Endothelial cell of umbilical vein (primary cell): ENCODE results near the gene CACNB3. TPM values are rescaled to one million over a fixed set of nuclear protein-coding genes. Genes with fewer than 3 reads are reported as not detected.

Experiments used
- Bru-seq: library from RNA; stranded (reverse); fragments of 400-500 nt; gene quantifications from one replicate; lab custom pipeline; 2021; lab: Mats Ljungman, UMichigan
- BruChase-seq, 2 experiments: library from RNA; stranded (reverse); fragments of 400-500 nt; gene quantifications; one replicate each; lab custom pipeline; 2021; lab: Mats Ljungman, UMichigan
- BruUV-seq: library from RNA; stranded (reverse); fragments of 400-500 nt; replicated peaks from 2 replicates; lab custom pipeline; 2021; lab: Mats Ljungman, UMichigan
- CTCF ChIA-PET: fragments of 300-600, 350-600 bp; sonication (Branson Sonifier 250); formaldehyde crosslinking; loops from one replicate; lab custom pipeline; 2021; ENCODE audit warnings: antibody characterized with exemption, inconsistent platforms; lab: Charles Lee
- POLR2A ChIA-PET: fragments of 300-600, 350-600 bp; sonication (Branson Sonifier 250); formaldehyde crosslinking; loops from one replicate; lab custom pipeline; 2021; ENCODE audit warnings: antibody characterized with exemption, inconsistent platforms; lab: Charles Lee
- DNase-seq: peaks from one replicate; pipeline ENCODE4 v3.0.0-alpha.2; 2011; ENCODE audit warnings: low read depth, low spot score
- FAIRE-seq: peaks from 2 replicates; lab custom pipeline; 2011; peaks lifted over from hg19 to GRCh38; lab: Jason Lieb, UNC
- H2AFZ ChIP-seq: 2 replicates; pipeline ENCODE4 v1.6.0; 2012; ENCODE audit warnings: low read depth, low read length, control low read depth, inconsistent platforms
- H3K27ac ChIP-seq: 2 replicates; pipeline ENCODE4 v1.5.1; 2011; ENCODE audit warnings: low read depth, mild to moderate bottlenecking, control low read depth, low read length, moderate library complexity; ENCODE audit not compliant: insufficient read depth
- H3K27me3 ChIP-seq, 2 experiments: 2 replicates each; pipeline versions ENCODE4 v1.6.0 to v1.6.1; 2011; ENCODE audit warnings: low read length in 2 of 2, mixed read lengths in 1 of 2; ENCODE audit not compliant: control insufficient read depth in 2 of 2, insufficient read depth in 2 of 2
- H3K36me3 ChIP-seq, 2 experiments: 2 replicates in 1 of 2; 3 replicates in 1 of 2; pipeline ENCODE4 v1.5.1; 2011; ENCODE audit warnings: low read length in 2 of 2, mild to moderate bottlenecking in 1 of 2, moderate library complexity in 1 of 2; ENCODE audit not compliant: control insufficient read depth in 2 of 2, insufficient read depth in 2 of 2; ENCODE audit errors: extremely low read depth in 1 of 2
- H3K4me1 ChIP-seq: 3 replicates; pipeline ENCODE4 v1.5.1; 2011; ENCODE audit warnings: mild to moderate bottlenecking, low read length; ENCODE audit not compliant: control insufficient read depth, insufficient read depth; ENCODE audit errors: extremely low read depth
- H3K4me2 ChIP-seq: 2 replicates; pipeline ENCODE4 v1.6.1; 2011; ENCODE audit warnings: low read length, control low read depth, mixed read lengths; ENCODE audit not compliant: insufficient read depth
- H3K4me3 ChIP-seq, 3 experiments: fragments of 200-600 bp in 1 of 3; sonication (generic), shearing (Covaris generic) in 1 of 3; replicated peaks in 1 of 3; 2 replicates each; pipeline ENCODE4 v1.5.1; 2011 to 2016; ENCODE audit warnings: control low read depth in 3 of 3, low read length in 3 of 3, mild to moderate bottlenecking in 2 of 3, inconsistent platforms in 1 of 3, low read depth in 1 of 3, moderate library complexity in 1 of 3; ENCODE audit not compliant: insufficient read depth in 1 of 3
- H3K79me2 ChIP-seq: 2 replicates; pipeline ENCODE4 v1.6.0; 2012; ENCODE audit warnings: low read length, inconsistent platforms; ENCODE audit not compliant: control insufficient read depth, insufficient read depth
- H3K9ac ChIP-seq: replicated peaks from 2 replicates; pipeline ENCODE3; 2011; ENCODE audit warnings: low read length, control low read depth; ENCODE audit not compliant: insufficient read depth; ENCODE audit errors: extremely low read depth
- H3K9me1 ChIP-seq: replicated peaks from 3 replicates; pipeline ENCODE4 v1.6.0; 2011; ENCODE audit warnings: mild to moderate bottlenecking, low read length; ENCODE audit not compliant: control insufficient read depth, insufficient read depth; ENCODE audit errors: extremely low read depth
- H3K9me3 ChIP-seq: replicated peaks from 2 replicates; pipeline ENCODE4 v1.5.1; 2012; ENCODE audit warnings: low read length, inconsistent platforms; ENCODE audit not compliant: control insufficient read depth, insufficient read depth
- H4K20me1 ChIP-seq: replicated peaks from 2 replicates; pipeline ENCODE3; 2011; ENCODE audit warnings: mild to moderate bottlenecking, low read length; ENCODE audit not compliant: control insufficient read depth, insufficient read depth; ENCODE audit errors: extremely low read depth
- FOS ChIP-seq: IDR thresholded peaks from 2 replicates; pipeline ENCODE4 v1.6.1; 2011; ENCODE audit warnings: mild to moderate bottlenecking, low read length, moderate library complexity, borderline replicate concordance; ENCODE audit not compliant: insufficient read depth
- GATA2 ChIP-seq: IDR thresholded peaks from 2 replicates; pipeline ENCODE4 v1.7.0; 2011; ENCODE audit warnings: low read depth, mild to moderate bottlenecking, moderate library complexity, mixed read lengths, low read length; ENCODE audit not compliant: insufficient read length, insufficient read depth
- POLR2A ChIP-seq: IDR thresholded peaks from 2 replicates; pipeline ENCODE4 v1.6.1; 2012; ENCODE audit warnings: low read depth, mild to moderate bottlenecking, control low read depth, low read length
- POLR2AphosphoS5 ChIP-seq: IDR thresholded peaks from 2 replicates; pipeline ENCODE4 v1.6.1; 2012; ENCODE audit warnings: low read depth, mild to moderate bottlenecking, control low read depth, low read length, moderate library complexity; ENCODE audit not compliant: insufficient read depth
- dilution Hi-C: fragments of 300-500 bp; cut with MboI; formaldehyde crosslinking; loops from one replicate; pipeline ENCODE4 v1.15.0; 2019; ENCODE audit warnings: low sequenced_read_pairs; ENCODE audit not compliant: extremely low pct_ligation_motif_present
- intact Hi-C: fragments of 100-400 bp; cut with micrococcal nuclease; formaldehyde crosslinking; loops from one replicate; pipeline ENCODE4 v1.10.0; 2022
- long read RNA-seq: library from polyadenylated mRNA; stranded (forward); transcript quantifications from one replicate; pipeline ENCODE4 v2.0.0, GENCODE V29; 2021
- polyA minus RNA-seq, 3 experiments: library from RNA; depleted of rRNA, polyadenylated mRNA; stranded (reverse); fragments of >200 nt; gene quantifications; 1 replicate in 1 of 3; 2 replicates in 2 of 3; pipeline ENCODE4 v1.2.3, GENCODE V29; 2011
- polyA plus RNA-seq, 4 experiments: library from polyadenylated mRNA; depleted of rRNA in 3 of 4; stranded (reverse) in 3 of 4; unstranded in 1 of 4; fragments of >200 nt; gene quantifications; 2 replicates each; pipeline versions ENCODE4 v1.2.1 to v1.2.3, GENCODE V29; 2011 to 2012; ENCODE audit warnings: missing spikeins in 1 of 4
- total RNA-seq: library from RNA; stranded (reverse); gene quantifications from 2 replicates; pipeline ENCODE4 v1.2.3, GENCODE V29; 2021

The CACNB3 gene
- total RNA-seq (61.8 and 64.2 TPM in 2 replicates), polyA plus RNA-seq (37.4 and 46.1 TPM in 2 replicates), polyA minus RNA-seq (37.7 and 48.5 TPM in 2 replicates), Bru-seq, nascent RNA (percentile 49 among the genes with signal in this experiment), BruChase-seq, experiment 1, labeled RNA remaining after a 6-hour chase (percentile 73 among the genes with signal in this experiment), BruChase-seq, experiment 2, labeled RNA remaining after a 2-hour chase (percentile 62 among the genes with signal in this experiment)
- polyA plus RNA-seq (2011; cell fraction: cytosol; rRNA removed) = 30.0 and 36.5 TPM in 2 replicates
- polyA plus RNA-seq (2011; cell fraction: nucleus; rRNA removed) = 156 and 189 TPM in 2 replicates
- 66.0 and 66.8 TPM in 2 replicates for polyA plus RNA-seq (2012)
- 5.2 TPM for polyA minus RNA-seq (2011; cell fraction: cytosol; rRNA and poly(A)+ RNA removed)
- polyA minus RNA-seq (2011; cell fraction: nucleus; rRNA and poly(A)+ RNA removed) = 32.0 and 33.8 TPM in 2 replicates
- long read RNA-seq, partial matches to known transcripts = 10 of 231 reads
- long read RNA-seq, other reads (novel, unspliced or antisense) = 221 of 231 reads

DNA sequence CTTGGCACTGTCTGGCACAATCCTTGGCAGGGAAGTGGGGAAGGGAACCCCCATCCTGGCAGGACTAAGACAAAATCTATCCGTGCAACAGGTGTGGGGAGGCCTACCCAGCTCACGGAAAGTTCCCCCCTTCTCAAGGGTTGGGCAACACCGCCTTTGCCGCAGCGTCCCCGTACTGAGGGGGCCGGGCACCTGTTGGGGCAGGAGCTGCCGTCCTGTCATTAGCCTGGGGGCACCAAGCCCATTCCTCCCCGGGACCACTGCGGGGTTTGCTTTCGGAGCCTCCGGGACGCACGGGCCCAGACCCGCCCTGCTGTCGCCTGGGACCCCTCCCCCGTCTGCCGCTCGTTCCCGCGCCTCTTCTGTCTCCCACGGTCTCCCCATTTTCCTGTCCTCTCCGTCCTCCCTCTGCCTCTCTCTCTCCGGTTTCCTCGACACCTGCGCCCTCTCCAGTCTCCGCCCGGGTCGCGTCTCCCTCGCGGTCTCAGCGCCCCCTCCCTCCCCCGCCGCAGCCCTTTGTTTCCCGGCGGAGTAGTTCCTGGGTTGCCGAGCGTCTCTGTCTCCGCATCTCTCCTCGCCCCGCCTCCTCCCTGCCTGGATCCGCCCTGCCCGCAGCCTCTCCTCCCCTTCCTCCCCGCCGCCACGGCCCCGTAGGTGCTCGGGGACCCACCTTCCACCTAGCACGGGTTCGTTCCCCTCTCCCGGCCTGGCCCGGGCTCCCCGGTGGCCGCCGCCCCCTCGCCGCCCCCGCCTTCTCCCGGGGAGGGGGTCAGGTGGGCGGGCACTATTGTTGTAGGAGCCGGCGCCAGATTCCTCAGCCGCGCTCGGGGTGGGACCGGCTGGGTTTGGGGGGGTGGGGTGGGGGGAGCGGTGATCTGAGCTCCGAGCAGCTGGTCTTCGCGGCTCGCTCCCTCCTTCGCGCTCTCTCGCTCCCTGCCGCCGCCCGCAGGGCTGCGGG, at the start of gene CACNB3:
TSS of gene CACNB3 (plus strand) at position 624 of the 958 bp plus-strand sequence. CDS start 434 bp downstream, outside the sequence.
- H2AFZ ChIP-seq = peak within 1 kb of the TSS; percentile 67
- no peaks in the 10 kb centered on the region for H3K36me3 ChIP-seq
- intact Hi-C loops (no loop called here), dilution Hi-C loops (no loop called here)
- no peaks in the 10 kb centered on the region for H3K79me2 ChIP-seq
- BruUV-seq = no TSS peak
- peak; percentile 82 for FAIRE-seq
- no peak within 1 kb of the TSS for H3K27ac ChIP-seq
- no peaks in the 10 kb centered on the region for H3K9me1 ChIP-seq
- POLR2A ChIA-PET = no interaction called here
- CTCF ChIA-PET = no interaction called here
- no peaks in the 10 kb centered on the region for H3K9me3 ChIP-seq
- peaks cover 20% of the 10 kb centered on the region for H3K4me1 ChIP-seq
- H3K4me3 ChIP-seq = peak within 1 kb of the TSS; percentile 49 to 77 (median 58)
- H4K20me1 ChIP-seq = no peaks in the 10 kb centered on the region
- no peaks in the 10 kb centered on the region for H3K27me3 ChIP-seq
- H3K4me2 ChIP-seq = peak within 1 kb of the TSS; percentile 49
- TF ChIP-seq FOS = no peak
- peak; percentile 47 for TF ChIP-seq POLR2AphosphoS5
- no peak for TF ChIP-seq GATA2
- TF ChIP-seq POLR2A = peak; percentile 67
- peak within 1 kb of the TSS; percentile 44 for H3K9ac ChIP-seq
- peak; percentile 68 for DNase-seq
